ENCODE measurements around the gene SLC35B2.

The SLC35B2 gene

DNA sequence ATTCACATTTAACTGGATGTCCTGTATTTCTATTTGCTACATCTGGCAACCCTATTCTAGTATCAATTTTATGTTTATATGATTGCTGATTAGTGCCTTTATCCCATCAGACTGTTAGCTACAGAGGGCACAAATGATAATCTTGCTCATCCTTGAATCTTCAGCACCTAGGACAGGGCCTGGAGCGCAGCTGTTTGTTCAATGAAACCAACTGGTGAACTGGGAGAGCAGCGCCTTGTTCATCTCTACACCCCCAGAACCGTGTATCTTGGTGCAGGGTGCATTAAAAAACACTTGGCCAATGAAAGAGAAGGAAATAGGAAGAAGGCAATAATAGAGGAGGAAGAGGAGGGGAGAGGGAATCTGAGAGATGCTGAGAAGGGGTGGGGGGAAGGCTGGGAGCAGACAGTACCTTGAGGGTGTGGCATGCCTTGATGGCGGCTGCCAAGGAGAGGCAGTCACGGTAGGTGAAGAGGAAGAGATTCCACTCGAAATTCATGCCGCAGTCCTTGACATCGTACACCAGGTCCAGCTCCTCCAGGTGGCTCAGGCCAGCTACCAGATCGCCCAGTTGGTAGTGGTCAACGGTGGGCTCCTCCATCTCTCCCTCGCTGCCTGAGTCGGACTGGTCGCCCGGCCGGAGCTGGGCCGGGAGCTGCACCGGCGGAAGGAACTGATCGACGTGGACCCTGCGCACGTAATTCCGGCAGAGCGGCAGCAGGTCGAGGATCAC is 28.4 kb upstream of the SLC35B2 start:
- DNase-seq, result no peak

- DNase-seq, result no peak
These were observed 27.5 kb upstream of the SLC35B2 start for GRCh38 chr6:44284867-44285266.

- DNase-seq, result no peak
These were observed 26.8 kb upstream of the SLC35B2 start for GRCh38 chr6:44284121-44284520.

DNA sequence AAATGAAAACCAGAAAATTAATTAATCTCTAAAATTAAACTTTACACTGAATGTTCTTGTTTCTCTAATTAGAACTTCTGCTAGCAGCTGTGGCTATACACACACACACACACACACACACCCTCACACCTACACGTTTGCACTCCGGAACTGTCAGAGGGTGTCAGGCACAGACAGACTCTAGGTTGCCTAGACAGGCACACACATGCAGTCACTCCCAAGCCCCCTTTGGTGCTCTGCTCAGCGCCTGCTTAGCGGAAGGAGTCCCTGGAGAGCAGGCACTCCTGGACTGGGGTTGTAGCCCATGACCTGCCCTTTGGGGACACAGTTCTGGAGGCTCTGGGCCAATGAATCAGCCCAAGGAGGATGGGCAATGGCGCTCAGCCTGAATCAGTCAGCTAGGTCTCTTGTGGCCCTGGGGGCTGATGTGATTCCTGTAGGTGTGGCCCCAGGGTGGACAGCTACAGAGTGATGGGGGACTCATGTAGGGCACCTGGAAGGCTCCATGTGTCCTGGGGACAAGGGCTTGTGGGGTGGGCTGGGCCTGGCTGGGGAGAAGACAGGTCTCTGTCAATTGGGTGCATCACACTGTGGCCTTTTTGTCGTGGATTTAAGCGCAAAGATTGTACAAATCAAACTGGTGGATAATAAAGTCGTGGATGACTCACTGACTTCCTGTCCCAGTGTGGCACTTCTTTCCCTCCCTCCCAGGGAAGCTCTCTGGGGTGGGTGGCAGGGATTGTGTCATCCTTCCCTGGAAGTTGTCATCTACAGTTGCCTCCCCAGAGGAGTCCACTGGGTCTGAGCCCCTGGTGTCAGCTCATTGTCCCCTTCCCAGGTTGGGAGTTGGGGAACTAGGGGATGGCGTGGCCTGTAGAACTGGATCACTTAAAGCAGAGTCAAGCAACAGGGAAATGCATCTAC is 21.7 kb upstream of the SLC35B2 start:
- DNase-seq, result no peak

- DNase-seq, result no peak
These were observed 21.0 kb upstream of the SLC35B2 start for GRCh38 chr6:44278315-44278714.

GRCh38 chr6:44277763-44278162 is 20.4 kb upstream of the SLC35B2 start:
- DNase-seq, result no peak

DNA sequence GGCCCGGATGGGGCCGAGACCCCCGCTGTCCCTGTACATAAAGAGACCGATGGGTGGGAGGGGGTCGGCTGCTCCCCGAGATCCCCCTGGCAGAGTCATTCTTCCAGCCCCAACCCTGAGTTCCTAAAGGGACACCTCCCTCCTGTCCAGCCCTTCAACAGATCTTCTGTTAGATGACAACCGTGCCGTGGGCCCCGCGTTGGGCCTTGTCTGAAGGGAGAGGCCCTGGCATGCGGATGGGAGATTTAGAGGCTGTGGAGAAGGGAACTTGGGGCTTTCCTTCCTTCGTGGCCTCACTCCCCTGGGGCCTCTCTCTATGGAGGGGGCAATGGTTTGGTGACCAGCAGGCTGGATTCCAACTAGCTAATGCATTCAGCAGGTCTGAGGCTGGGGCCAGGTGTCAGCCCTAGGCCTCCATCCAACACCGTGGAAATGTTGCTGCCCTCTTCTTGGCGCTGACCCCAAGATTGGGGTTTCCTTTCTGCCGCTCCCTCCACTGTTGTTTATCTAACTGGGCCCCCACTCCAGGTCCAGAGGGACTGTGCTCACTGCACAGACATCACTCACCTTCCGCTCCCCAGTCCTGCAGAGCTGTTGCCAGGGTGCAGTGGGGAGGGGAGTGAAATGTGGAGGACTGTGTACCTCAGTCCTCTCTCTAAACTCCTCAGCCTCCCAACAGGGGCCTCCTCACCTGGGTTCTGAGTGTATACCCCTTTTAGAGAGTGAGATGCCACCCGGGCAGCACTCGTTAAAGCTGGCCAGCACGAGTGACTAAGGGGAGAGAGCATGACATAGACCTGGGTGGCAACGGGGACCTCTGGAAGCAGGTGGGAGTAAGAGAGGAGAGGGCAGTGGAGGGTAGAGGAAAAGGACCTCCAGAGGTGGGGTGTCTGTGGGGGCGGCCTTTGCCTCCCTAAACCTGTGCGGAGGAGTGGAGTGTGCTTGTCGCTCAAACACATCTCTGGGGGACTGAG is 19.6 kb upstream of the SLC35B2 start:
- DNase-seq, result no peak

GRCh38 chr6:44275749-44276648 is 18.7 kb upstream of the SLC35B2 start:
- DNase-seq, result no peak

GRCh38 chr6:44275271-44275748 is 18.0 kb upstream of the SLC35B2 start:
- DNase-seq, result no peak

- no peak for DNase-seq
These were observed 16.3 kb upstream of the SLC35B2 start for GRCh38 chr6:44273617-44274016.

GRCh38 chr6:44272999-44273566 is 15.8 kb upstream of the SLC35B2 start:
- no peak for DNase-seq

GRCh38 chr6:44272529-44272928 is 15.2 kb upstream of the SLC35B2 start:
- DNase-seq, result no peak

DNA sequence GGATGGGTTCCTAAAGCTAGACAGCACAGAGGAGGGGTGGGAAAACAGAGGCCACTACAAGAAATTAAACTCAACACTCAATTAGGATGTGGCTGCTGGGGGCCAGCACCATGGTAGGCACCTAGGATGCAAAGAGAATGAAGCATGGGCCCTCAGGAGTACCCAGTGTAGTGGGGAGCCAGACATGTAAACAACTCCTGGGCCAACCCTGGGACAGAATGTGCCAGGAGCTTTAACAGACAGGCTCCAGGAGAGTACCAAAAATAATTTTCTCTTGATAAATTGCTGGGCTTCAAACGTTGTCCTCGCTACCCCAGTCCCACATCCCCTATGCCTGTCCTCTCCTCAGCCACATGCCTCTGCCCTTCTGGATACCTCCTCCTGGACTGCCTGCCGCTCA is 14.6 kb upstream of the SLC35B2 start:
- DNase-seq, result no peak

DNA sequence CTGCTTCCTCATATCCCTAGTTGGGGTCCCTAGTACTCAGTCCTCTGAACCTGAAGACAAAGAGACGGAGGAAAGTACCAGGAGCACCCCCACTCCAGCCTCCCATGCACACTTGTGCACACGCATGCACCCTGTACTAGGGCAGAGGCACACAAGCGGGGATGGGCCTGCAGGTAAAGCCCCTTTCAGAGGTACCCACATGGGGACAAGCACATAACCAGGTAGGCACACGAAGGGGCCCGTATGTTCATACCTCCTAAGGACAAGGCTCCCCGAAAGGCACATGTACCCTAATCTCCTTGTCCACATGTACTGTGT is 14.0 kb upstream of the SLC35B2 start:
- DNase-seq, result no peak

GRCh38 chr6:44270526-44271405 is 13.4 kb upstream of the SLC35B2 start:
- DNase-seq, result no peak

DNA sequence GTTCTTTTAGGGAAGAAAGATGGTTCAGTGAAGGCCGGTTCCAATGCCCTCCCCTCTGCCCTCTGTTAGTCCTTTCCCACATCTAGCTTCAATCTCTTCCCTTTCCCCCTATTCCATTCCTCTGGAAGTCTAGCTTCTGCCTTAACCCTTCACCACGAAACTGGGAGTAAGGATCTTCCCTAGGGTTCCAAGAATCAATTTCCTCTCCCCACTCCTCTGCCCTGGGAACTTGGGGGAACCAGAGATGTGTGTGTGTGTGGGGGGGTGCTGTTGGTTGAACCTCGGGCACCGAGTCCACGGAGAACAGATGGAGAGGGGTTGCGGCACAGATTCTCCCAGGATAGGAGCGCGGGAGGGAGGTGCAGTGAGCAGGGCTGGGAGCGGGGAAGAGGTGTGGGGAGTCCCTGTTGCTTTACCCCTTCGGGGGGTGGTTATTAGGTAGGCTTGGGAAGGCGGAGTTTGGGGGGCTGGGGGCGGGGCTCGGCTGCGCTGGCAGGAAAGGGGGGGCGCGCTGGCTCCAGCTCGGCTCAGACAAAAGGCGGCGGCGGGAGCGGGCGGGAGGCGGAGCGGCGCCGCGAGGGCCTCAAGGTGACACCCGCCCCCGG is 12.7 kb upstream of the SLC35B2 start, which contains the start of gene TMEM151B:
Gene TMEM151B, plus strand, starts transcription at position 530 of the 605 bp plus-strand sequence. CDS start 293 bp downstream, outside the sequence.
- DNase-seq, result no peak

DNA sequence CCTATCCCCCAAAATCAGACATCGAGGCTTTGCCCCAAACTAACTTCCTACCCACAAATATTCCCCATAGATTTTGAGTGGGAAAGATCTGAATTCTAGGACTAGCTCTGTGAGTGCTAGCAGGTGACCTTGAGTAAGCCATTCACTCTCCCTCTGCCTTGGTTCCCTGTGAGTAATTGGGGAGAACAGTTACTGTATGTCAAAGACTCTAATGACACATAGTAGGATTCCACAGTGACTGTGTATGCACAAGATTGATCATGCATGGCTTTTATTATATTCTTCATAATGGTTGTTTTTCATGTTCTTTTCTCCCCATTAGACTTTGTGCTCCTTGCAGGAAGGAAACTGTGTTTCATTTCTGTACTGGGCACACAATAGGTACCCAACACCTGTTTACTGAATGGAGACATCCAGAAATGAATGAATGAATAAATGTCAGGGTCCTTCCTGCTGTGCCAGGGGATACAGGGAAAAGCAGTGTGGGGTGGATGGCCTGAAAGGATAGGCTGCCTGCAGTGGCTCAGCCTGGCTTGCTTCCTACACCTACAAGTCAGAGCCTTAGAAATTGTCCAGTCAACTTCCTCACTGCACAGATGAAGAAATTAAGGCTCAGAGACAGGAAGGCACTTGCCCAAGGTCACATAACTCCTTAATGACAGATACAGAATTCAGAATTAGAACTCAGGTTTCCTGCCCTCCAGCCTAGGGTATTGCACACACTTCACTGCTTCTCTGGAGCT is 12.0 kb upstream of the SLC35B2 start:
- DNase-seq, result no peak

GRCh38 chr6:44268095-44268628 is 10.8 kb upstream of the SLC35B2 start:
- peak; percentile 46 for DNase-seq

GRCh38 chr6:44267252-44267651 is 9.9 kb upstream of the SLC35B2 start:
- no peak for DNase-seq
